ENCODE measurements around the gene BAG1.

BAG1 gene

DNA sequence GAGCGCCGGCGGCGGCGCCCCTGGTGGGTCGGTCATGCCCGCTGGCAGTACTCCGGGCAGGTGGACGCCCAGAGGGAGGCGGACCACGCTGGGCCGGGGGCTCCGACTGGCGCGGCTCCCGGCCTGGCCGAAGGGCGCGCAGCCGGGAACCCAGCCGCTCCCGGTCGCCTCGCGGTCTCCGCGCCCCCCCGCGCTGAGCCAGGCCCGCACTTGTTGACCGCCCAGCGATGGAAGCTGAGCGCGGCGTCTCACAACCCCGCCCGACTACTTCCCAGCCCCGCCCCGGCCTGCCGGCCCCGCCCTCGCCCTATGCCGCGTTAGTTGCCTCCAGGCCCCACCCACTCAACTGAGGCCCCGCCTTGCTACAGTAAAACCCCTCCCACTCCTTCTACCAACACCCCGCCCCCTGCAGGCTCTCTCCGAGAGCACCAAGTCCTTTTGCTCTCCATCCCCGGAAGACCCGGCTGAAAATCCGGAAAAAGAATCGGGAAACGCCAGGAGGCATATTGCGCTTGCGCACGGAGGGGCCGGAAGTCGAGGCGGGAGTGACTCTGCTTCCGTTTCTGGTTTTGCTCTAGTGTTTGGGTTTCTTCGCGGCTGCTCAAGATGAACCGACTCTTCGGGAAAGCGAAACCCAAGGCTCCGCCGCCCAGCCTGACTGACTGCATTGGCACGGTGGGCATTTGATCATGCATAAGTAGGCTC is at the start of gene BAG1, which contains the start of gene CHMP5:
TSS of gene BAG1 (minus strand) at position 236 of the 705 bp plus-strand sequence.
TSS of gene CHMP5 (plus strand) at position 577 of the 705 bp plus-strand sequence. CDS start at position 607, 30 bp downstream.
- TF ChIP-seq, protein P1, sequence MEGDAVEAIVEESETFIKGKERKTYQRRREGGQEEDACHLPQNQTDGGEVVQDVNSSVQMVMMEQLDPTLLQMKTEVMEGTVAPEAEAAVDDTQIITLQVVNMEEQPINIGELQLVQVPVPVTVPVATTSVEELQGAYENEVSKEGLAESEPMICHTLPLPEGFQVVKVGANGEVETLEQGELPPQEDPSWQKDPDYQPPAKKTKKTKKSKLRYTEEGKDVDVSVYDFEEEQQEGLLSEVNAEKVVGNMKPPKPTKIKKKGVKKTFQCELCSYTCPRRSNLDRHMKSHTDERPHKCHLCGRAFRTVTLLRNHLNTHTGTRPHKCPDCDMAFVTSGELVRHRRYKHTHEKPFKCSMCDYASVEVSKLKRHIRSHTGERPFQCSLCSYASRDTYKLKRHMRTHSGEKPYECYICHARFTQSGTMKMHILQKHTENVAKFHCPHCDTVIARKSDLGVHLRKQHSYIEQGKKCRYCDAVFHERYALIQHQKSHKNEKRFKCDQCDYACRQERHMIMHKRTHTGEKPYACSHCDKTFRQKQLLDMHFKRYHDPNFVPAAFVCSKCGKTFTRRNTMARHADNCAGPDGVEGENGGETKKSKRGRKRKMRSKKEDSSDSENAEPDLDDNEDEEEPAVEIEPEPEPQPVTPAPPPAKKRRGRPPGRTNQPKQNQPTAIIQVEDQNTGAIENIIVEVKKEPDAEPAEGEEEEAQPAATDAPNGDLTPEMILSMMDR (IDR thresholded peaks at IDR 0.05) = peak; percentile 44
- TF ChIP-seq ZFX (IDR thresholded peaks at IDR 0.05; ENCODE audit: borderline replicate concordance) = no peak
- H3K27ac ChIP-seq = peak within 1 kb of the TSS; percentile 83

DNA sequence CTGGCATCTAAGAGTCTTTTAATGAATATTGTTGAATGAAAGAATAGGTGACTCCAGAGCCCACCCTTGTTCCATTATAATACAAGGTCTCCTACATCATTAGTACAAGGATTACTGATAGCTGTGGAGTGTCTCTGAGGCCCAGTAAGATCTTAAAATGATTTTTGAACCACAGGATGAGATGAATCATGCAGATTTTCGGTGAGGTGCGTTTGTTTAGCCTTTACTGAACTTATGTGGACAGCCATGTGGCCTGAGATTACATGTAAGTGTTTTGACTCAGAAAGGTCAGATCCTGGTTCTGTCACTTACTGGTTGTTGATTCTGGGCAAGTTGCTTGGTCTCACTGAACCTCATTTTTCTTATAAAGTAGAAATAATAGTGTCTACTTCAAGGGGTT is 47.4 kb upstream of the BAG1 start:
- H3K27ac ChIP-seq = no peak overlapping the region
- TF ChIP-seq ZFX (IDR thresholded peaks at IDR 0.05; ENCODE audit: borderline replicate concordance) = no peak
- TF ChIP-seq, protein P1 (IDR thresholded peaks at IDR 0.05) = no peak

DNA sequence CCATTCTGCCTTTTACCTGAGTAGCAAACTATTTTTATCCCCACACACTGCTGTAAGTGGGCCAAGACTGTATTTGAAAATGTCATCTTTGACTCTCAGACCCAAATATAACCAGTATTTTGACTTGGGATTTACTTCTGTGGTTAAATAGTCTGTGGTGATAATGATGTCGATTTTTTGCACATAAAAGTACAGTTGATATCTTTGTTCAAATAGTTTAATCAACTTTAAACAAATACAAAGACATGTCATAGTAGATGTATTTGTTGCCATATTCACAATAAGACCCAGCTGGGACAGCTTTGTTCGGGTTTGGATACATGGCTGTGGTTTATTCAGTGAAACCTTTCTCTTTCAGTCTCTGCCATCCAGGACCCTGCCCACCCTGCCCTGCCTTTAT is 46.2 kb upstream of the BAG1 start:
- H3K27ac ChIP-seq = no peak overlapping the region
- TF ChIP-seq, protein P1 (IDR thresholded peaks at IDR 0.05) = no peak
- TF ChIP-seq ZFX (IDR thresholded peaks at IDR 0.05; ENCODE audit: borderline replicate concordance) = no peak

DNA sequence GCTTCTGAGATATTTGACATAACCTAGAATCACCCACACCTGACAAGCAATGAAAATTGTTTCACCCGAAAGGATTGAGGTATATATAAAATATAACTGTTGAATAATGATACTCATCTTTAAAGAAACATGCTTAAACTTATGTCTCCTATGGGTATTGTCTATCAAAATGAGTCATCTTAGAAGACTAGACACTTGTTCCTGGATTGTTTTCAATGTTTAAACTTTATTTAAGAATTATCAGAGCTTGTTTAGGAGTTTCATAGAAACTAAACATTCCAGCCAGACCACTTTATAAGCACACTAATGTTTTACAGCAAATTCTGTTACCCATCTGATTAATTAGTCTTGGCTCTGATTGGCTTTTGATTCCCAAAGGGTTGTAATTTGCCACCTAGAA is 45.4 kb upstream of the BAG1 start:
- TF ChIP-seq, protein P1 (IDR thresholded peaks at IDR 0.05) = no peak
- no peak for TF ChIP-seq ZFX (IDR thresholded peaks at IDR 0.05; ENCODE audit: borderline replicate concordance)
- H3K27ac ChIP-seq = no peak overlapping the region

DNA sequence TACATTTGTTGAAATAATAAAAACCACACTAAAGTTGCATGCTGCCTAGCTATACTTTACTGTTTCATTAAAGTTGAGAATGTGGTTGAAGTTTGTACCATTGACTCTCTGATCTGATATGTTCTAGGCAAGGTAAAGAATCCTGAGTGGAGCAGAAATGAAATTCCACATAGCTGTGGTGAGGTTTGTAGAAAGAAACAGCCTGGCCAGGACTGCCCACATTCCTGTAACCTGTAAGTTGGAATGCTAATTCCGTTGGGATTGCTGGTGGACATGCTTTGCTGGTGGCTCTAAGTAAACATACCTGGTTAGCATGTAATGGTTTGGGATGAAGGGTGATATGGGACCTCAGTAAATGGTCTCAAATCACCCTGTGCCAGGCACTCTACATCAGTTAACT is 42.6 kb upstream of the BAG1 start:
- no peak overlapping the region for H3K27ac ChIP-seq
- no peak for TF ChIP-seq ZFX (IDR thresholded peaks at IDR 0.05; ENCODE audit: borderline replicate concordance)

DNA sequence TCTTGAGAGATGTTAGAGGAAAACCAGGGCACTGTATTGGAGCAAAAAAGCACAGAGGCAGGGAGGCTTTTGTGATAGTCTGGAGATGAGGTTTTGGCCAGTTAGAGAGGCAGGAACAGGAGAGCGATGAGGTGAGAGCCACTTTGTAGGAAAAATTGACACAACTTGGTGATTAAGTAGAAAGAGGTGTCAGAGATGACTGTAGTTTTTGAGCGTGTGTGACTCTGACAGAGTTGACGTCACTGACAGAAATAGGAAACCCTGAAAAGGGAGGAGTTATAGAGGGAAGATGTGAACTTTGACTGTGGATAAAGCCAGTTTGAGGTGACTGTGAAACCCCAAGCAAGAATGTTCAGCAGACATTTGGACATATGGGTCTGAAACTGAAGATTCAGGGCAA is 41.5 kb upstream of the BAG1 start:
- no peak overlapping the region for H3K27ac ChIP-seq
- no peak for TF ChIP-seq ZFX (IDR thresholded peaks at IDR 0.05; ENCODE audit: borderline replicate concordance)
- TF ChIP-seq, protein P1 (IDR thresholded peaks at IDR 0.05) = no peak

DNA sequence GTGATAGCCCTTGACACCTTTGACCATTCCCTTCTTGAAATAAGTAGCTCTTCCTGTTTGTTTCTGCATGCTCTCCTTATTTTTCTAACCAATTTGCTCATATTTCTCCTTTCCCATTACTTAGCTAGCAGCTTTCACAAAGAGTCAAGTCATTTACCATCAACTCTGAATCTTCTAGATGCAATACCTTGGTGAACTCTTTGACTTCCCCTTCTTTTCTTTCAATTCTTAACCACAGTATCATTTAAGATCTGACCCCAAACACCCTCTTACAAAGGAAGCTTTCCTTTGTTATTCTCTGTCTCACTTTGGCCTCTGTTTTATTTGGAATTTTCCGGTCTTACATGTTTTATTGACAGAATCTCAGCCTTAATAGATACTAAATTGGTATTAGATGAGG is 39.9 kb upstream of the BAG1 start:
- H3K27ac ChIP-seq = no peak overlapping the region
- TF ChIP-seq, protein P1 (IDR thresholded peaks at IDR 0.05) = no peak
- no peak for TF ChIP-seq ZFX (IDR thresholded peaks at IDR 0.05; ENCODE audit: borderline replicate concordance)

All from 22Rv1 (cell line).